IPS DF 19.7 (cell line): ENCODE results near the gene ZFAND6.
A peak's percentile ranks its signal among the peaks of the same experiment; 100 is the strongest.

Experiments used
- DNase-seq: peaks from one replicate; pipeline ENCODE4 v3.0.0-alpha.2; 2013; ENCODE audit warnings: low read depth, low spot score

The ZFAND6 gene

DNA sequence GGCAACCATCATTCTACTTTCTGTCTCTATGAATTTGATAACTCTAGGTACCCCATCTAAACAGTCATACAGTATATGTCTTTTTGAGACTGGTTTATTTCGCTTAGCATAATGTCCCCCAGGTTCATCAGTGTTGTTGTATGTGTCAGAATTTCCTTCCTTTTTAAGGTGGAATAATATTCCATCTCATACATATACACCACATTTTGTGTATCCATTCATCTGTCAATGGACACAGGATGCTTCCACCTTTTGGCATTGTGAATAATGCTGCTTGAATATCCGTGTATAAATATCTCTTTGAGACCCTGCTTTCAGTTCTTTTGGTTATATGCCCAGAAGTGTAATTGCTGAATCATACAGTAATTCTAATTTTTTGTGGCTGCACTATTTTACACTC, 10.4 kb upstream of the ZFAND6 start:
- DNase-seq, result no peak

DNA sequence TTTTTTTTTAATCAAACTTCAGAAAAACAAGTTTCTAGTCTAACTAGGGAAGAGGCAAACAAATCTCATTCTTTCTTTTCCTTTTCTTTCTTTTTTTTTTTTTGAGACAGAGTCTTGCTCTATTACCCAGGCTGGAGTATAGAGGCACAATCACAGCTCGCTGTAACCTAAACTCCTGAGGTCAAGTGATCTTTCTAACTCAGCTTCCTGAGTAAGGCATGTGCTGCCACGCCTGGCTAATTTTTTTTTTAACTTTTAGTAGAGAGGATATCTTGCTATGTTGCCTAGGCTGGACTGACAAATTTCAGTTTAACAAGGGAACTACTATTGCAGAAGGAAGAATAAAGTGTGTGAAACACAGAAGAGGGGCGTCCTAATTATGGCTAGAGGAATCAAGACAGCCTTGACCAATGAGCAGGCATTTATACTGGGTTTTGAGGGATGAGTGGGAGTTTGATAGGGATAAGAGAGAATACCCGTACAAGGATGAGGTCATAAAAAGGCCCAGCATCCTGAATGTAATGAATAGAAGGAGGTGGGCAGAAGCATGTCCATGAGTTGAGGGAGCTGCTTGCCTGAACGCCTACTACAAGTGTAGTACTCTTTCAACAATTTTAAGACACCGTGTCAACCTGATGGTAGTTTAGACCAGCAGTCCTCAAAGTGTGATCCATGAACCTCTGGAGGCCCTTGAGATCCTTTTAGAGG, 6.7 kb upstream of the ZFAND6 start:
- no peak for DNase-seq

- DNase-seq, result no peak
These were observed 3.5 kb upstream of the ZFAND6 start for GRCh38 chr15:80055933-80056332.

- DNase-seq, result no peak
These were observed 1.4 kb upstream of the ZFAND6 start for GRCh38 chr15:80058044-80058443.

- DNase-seq, result no peak
These were observed 395 bp downstream of the ZFAND6 start for GRCh38 chr15:80059786-80060355.

GRCh38 chr15:80060356-80061006, 1.0 kb downstream of the ZFAND6 start:
- no peak for DNase-seq

DNA sequence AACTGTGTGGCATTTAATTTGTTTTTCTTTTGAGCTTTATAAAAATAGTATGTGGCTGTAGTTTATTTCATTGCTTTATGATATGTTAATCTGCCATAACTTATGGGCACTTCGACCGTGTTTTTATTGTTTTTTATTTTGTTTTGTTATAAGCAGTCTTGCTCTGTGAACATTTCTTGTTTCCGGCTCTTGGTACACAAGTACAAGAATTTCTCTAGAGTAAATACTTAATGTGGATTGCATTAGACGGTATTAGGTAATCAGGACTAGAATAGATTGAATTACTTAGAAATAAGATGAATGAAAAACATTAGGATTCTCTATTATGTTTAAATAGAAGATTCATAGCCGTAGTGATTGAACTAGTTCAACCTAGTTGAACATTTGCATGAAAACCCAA, 2.1 kb downstream of the ZFAND6 start:
- no peak for DNase-seq

DNA sequence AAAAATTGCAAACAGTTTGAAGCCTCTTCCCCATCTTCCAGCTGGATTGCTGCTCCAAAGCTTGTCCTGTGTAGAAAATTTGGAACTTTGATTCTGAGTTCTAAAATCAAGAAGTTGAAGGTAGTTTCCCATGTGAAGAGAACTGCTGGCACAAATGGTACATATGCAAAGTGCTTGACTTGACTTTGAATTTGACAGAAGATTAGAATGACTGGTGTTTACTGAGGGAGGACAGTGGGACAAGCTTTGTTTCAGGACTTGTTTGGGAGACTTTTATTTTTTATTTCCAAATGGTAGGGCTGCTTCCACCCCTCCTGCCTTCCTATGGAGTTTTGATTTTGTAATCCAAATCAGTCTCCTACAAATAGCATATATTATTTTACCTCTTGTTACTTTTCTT, 7.4 kb downstream of the ZFAND6 start:
- no peak for DNase-seq

DNA sequence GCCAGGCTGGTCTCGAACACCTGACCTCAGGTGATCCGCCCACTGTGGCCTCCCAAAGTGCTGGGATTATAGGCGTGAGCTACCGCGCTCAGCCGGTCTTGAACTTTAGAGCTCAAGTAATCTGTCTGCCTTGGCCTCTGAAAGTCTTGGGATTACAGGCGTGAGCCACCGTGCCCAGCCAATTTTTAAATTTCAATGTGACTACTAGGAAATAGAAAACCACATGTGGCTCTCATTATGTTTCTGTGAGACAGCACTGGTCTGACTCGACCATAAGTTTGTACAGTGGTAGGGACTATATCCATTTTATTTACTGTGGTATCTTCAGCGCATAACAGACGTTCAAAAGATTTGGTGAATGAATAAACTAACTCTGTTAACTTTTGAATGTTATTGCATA, 9.1 kb downstream of the ZFAND6 start:
- no peak for DNase-seq

- DNase-seq, result no peak
These were observed 11.4 kb downstream of the ZFAND6 start for GRCh38 chr15:80070840-80071239.

- DNase-seq, result no peak
These were observed 12.2 kb downstream of the ZFAND6 start for GRCh38 chr15:80071652-80072051.

- DNase-seq, result peak; percentile 83
These were observed 13.0 kb downstream of the ZFAND6 start for GRCh38 chr15:80072285-80072994.

GRCh38 chr15:80073197-80073596, 13.7 kb downstream of the ZFAND6 start:
- DNase-seq, result no peak

DNA sequence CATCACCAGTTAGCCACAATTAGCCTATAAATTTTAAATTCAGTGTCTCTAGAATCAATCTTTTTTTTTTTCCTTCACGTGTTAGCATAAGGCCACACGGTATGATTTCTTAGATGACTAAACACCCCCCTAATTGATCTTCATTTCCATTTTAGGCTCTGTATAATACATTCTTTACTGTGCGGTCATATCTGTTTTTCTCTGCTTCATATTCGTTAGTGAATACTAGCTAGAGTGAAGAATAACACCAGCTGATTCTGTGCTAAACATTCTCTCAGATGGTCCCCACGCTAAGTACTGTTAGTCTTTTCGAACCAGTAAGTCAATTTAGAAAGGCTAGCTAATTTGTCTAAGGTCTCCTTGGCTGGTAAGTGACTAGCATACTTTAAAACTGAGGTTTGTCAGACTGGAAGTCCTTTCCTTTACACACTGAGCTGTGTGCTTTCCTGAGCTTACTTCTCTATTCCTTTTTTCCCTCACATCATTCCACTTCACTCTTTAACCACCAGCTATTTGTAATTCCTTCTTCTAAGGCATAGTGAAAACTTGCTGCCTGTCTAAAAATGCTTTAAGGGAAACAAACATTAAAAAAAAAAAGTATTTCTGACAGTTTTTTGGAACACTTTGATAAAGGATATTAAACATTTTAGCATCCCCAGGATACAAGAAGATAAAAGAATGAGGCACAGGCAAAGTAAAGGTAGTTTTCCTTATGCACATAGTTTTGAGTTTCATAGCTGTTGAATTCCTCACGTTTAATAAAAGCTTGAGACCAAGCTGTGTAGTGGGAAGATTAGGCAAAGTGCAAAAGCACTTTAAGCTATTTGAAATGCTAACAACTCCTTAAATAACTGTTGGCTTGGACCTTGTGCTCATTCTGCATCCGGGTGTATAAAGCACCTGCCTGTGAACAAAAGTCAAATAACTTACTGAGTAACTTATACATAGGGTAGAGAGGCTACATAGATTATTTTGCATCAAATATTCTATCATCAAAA, 17.1 kb downstream of the ZFAND6 start:
- DNase-seq, result no peak

- DNase-seq, result no peak
These were observed 21.9 kb downstream of the ZFAND6 start for GRCh38 chr15:80081390-80081789.

DNA sequence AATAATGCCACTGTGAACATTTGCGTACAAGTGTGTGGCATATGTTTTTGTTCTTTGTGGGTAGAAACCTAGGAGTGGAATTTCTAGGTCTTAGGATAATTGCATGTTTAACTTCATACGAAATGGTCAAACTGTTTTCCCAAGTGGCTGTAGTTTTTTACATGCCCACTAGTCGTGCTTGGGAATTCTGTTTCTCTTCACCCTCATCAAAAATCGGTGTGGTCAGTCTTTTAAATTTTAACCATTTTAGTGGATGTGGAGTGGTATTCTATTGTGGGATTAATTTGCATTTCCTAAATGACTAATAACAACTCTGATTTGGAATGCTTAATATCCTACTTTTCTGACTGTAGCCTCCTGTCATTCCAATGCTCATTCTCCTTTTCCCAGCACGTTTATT, 27.6 kb downstream of the ZFAND6 start:
- no peak for DNase-seq

DNA sequence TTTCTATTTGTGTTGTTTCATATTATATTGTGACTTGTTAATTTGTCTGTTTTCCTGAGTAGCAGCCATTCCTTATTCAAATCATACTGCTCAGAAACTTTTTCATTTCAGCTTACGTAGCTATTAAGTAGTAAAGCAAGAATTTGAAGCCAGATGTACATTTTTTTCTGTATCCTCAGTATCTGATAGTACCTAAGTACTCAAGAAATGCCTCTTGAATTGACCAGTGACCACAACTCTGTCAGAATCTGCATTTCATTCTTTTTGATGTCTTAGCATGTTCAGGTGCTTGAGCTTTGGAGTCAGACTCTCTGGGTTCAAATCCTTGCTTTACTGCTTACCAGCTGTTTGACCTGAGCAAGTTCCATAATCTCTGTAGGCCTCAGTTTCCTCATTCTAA, 30.6 kb downstream of the ZFAND6 start:
- no peak for DNase-seq

- no peak for DNase-seq
These were observed 31.5 kb downstream of the ZFAND6 start for GRCh38 chr15:80090879-80091503.

DNA sequence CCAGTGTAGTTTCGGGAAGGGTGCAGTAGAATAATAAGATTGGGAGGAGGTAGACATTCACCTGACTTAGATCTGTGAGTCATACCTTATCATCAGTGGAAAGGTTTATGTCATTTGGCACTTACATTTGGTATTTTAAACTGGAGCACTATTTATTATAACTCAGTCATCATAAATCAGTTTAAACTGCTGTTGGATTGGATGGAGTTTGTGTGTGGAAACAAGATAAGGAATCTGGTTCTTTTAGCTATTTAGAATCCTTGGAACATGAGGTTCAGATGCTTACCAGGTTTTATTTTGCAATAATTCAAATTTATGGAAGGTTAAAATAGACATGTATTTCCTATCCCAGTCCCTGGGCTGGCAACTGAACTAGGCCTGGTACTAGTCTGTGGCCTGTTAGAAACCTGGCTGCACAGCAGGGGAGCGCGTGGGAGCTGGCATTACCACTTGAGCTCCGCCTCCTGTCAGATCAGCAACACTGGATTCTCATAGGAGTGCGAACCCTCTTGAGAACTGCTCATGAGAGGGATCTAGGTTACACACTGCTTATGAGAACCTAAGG, 34.5 kb downstream of the ZFAND6 start:
- no peak for DNase-seq

DNA sequence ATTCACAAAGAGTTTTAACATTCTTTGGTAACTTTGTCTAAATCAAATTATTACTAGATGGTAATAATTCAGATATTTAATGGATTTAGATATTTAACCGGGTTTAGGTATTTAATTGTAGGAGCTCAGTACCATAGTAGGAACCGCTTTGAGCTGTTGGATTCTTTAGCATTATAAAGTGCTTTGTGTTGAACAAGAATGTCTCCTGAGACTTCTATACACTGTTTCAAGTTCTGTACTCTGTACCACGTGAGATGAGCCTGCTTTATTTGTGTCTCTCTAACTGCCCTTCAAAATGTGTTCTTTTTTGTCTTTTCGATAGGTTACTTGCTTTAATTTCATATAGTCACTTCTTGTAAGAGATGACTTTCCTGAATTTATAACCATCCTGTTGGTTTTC, 36.0 kb downstream of the ZFAND6 start:
- no peak for DNase-seq

- DNase-seq, result no peak
These were observed 36.5 kb downstream of the ZFAND6 start for GRCh38 chr15:80095969-80096368.
